ENCODE data around the gene TBCCD1.

The TBCCD1 gene

GRCh38 chr3:186497608-186498007 lies 69.5 kb downstream of the TBCCD1 start:
- H3K4me1 ChIP-seq (ENCODE audit: insufficient read depth, low read length), result peaks cover 8% of the 10 kb centered on the region; the same call in 1 of the 2 replicates
- no peaks in the 10 kb centered on the region for H3K36me3 ChIP-seq (ENCODE audit: insufficient read depth, low read depth, low read length)
- no peaks in the 10 kb centered on the region for H3K9me3 ChIP-seq (ENCODE audit: insufficient read depth, low read depth, low read length)
- no peak overlapping the region for H3K4me3 ChIP-seq (ENCODE audit: low read length)
- H3K27me3 ChIP-seq (ENCODE audit: insufficient read depth, low read length), result no peaks in the 10 kb centered on the region
- H3K27ac ChIP-seq (ENCODE audit: low read length), result no peak overlapping the region
- no peak overlapping the region for H3K9ac ChIP-seq (ENCODE audit: low read depth, low read length)

GRCh38 chr3:186496635-186497034 lies 70.5 kb downstream of the TBCCD1 start:
- Histone ChIP-seq H3K27me3 (ENCODE audit: insufficient read depth, low read length) (no peaks in the 10 kb centered on the region), H3K4me3 (ENCODE audit: low read length) (no peak overlapping the region), H3K36me3 (ENCODE audit: insufficient read depth, low read depth, low read length) (no peaks in the 10 kb centered on the region), H3K9me3 (ENCODE audit: insufficient read depth, low read depth, low read length) (no peaks in the 10 kb centered on the region), H3K27ac (ENCODE audit: low read length) (no peak overlapping the region), H3K9ac (ENCODE audit: low read depth, low read length) (no peak overlapping the region), H3K4me1 (ENCODE audit: insufficient read depth, low read length) (no peaks in the 10 kb centered on the region)

Measured in iPS-20b (cell line).